Right ventricle myocardium superior (tissue), 1 donor: Measurements from ENCODE around the gene LINC00632. TPM values are rescaled to one million over a fixed set of nuclear protein-coding genes. Genes with fewer than 3 reads are reported as not detected.

Experiments
- ATAC-seq: fragments of 200-7000 bp; cut with Tn5 transposase; one replicate; pipeline ENCODE4 v1.9.1; 2020; ENCODE audit warnings: mild to moderate bottlenecking; ENCODE audit not compliant: poor library complexity
- DNase-seq: peaks from one replicate; pipeline ENCODE4 v3.0.0-alpha.2; 2020
- intact Hi-C: fragments of 100-400 bp; cut with DNase I; formaldehyde crosslinking; loops from one replicate; pipeline ENCODE4 v1.11.2; 2022
- total RNA-seq: library from RNA; stranded (reverse); fragmentation: NEBNext Ultra II Directional; extraction: Animal tissue kit (Norgen Biotek cat#: 25700); gene quantifications from one replicate; pipeline ENCODE4 v1.2.1, GENCODE V29; 2021
- donor health status: DM: no; HTN: yes; CAD: no; lungs with severe emphysema.

Gene LINC00632
- total RNA-seq, 1 donor from 2014 or later = 158 TPM

DNA sequence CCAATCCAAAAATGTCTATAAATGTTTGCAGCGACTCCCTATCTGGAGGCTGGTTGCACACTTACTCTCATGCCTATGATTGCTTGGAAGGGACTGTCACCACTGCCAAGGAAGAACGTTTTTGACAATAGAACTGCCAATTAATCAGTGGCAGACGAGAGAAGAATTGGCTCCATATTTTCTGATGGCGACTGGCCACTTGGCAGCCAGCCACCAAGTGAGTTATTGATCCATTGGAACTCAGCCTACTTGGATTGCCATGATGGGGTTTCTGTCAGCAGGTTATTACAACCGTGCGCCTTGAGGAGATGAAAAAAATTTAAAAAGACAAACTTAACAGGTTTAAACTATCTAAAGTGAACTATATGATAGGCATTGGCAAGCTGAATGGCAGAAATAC is 47.4 kb downstream of the LINC00632 start:
- DNase-seq (no peak), ATAC-seq (no peak)
- intact Hi-C loops = no loop called here

DNA sequence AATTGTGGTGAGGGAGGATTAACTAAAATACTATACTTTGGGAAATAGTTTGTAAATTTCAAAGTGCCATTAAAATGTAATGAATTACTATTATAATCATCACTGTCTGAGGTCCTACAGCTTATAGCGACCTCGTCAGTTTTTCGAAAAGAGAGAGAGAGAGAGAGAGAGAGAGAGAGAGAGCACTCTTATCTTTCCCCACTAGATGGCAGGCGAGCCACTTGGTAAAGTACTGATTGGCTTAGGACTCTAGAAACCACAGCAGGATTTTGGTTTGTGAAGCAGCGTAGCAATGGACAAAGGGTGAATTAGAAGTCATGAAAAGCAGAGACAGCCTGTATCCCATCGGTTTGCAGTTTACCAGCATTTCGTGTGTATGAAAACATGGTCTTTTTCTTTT is 52.5 kb downstream of the LINC00632 start:
- no peak for DNase-seq
- ATAC-seq = peak; percentile 86
- intact Hi-C loops = no loop called here

DNA sequence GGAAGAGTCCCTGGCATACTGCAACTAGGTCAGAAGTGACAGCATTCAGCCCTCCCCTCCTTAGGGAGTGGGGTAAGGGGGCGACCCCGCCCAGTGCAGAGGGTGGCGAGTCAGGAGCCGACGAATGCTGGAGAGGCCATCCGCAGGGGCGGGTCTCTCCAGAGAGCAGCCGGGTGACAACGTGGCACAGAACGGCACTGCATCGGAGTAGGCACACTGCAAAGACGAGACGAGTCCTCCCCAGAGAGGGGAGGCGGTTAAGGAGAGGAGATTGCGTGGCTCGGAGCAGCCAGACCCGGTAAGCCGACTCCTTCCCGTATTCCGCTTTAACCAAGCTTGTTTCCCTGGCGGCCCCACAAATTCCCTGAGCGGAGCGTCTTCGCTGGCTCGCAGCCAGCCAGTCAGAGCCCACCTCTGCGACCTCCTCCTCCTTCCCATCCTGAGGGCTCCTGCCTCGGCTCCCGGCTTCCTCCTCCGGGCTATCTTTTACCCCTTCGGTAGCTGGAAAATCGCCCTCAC is 54.9 kb downstream of the LINC00632 start:
- intact Hi-C loops = no loop called here
- DNase-seq = peak; percentile 55
- peak; percentile 39 for ATAC-seq

DNA sequence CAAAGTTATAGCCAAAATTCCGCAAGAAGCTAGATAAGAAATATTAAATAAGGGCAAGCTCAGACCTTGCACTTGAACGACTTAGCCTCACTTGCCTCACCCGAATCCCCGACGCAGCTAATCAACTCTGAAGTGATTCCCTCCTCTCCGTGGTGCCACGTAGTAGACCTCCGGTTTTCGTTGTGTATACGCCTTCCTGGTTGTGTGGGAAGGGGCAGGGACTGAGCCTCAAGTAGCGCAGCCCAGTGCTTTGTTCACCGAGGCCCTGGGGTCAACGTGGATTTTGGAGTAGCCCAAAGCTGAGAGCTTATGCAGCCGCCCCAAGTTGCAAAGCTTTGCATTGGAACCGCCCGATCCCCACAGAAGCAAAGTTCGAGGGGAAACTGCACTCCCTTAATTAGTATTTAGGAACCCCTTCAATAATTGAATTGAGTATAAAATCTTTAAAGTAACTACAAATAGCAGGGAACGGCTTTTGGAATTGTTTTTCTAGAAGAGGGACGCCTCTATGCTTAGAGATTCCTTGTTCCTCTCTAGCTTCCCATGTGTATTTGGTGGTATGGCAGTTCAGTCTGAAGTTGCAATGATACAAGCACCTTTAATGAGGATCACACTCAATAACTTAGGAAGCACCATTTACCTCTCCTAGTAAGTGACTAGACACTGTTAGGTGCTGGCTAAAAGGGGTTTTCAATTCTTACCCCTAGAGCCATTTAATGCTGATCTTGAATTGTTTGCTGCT is 55.7 kb downstream of the LINC00632 start:
- DNase-seq (no peak), ATAC-seq (peak; percentile 34)
- intact Hi-C loops = no loop called here

DNA sequence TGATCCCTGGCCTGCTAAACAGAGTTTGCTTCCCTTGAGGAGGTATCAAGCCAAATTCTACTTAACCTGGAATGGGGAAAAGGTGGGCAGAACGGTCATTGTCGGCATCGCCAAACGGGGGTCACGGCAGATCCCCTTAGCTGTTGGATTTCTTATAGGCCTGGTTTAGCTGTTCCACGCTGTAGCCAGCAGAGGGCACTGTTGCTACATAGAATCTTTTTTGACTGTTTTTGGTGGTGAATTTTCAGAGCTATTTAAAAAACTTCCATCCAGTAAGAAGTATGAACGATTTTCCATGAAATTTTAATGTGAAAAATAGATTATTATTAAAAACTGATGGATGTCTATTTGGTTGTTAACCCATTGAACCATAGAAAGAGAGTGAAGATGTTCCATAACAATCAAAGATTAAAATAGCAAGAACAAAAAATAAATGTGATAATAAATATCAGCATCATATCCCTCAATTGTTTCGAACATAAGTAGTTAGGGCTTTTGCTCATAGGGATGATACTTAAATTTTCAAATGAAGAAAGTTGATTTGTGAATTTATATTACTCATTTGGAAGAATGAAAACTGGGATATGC is 56.6 kb downstream of the LINC00632 start:
- ATAC-seq (no peak), DNase-seq (peak; percentile 45)
- intact Hi-C loops = no loop called here

DNA sequence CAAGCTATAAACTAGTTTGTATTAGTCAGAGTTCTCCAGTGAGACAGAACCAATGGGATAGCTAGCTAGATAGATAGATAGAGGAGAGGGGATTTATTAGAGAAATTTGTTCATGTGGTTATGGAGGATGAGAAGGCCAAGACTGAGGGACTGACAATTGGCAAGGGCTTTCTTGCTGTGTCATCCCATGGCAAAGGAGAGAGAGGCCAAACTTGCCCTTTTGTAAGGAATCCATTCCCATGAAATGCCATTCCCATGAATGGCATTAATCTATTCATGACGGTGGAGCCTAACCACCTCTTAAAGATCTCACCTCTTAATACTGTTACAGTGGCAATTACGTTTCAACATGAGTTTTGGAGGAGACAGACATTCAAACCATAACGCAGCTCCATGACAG is 58.1 kb downstream of the LINC00632 start:
- DNase-seq (no peak), ATAC-seq (no peak)
- intact Hi-C loops = no loop called here

DNA sequence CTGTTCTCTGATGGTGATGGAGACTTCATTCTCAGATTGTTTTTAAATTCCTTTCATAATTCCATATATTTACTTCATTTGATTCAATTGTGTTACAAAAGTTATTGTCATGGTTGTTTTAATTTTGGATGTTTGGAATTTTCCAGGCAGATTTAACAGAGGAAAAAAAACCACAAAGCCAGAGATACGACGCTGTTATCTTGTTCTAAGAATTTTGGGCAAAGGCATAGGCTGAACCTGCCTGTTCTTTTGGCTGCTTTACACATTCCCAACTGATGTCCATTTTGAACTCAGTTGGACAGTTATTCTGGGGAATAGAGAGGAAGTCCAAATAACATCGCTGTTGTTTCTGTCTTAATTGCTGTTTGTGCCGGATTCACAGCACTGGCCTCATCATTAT is 65.7 kb downstream of the LINC00632 start:
- ATAC-seq (no peak), DNase-seq (no peak)
- intact Hi-C loops = no loop called here

DNA sequence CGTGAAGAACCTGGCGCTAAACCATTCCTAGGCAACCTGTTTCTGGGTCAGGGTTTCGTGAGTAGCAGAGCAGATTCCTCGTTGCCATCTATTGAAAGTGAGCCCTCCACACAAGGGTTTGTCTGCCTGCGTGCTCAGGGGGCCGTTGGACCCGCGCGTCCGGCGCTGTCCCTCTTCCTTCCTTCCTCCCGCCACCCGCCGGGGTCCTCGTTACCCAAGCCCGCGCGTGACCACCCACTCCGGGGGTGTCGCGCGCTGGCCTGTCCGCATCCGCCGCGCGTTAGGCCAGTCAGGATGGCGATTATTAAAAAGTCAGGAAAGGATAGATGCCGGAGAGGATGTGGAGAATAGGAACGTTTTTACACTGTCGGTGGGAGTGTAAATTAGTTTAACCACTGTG is 66.8 kb downstream of the LINC00632 start:
- DNase-seq = no peak
- no peak for ATAC-seq
- intact Hi-C loops = no loop called here

DNA sequence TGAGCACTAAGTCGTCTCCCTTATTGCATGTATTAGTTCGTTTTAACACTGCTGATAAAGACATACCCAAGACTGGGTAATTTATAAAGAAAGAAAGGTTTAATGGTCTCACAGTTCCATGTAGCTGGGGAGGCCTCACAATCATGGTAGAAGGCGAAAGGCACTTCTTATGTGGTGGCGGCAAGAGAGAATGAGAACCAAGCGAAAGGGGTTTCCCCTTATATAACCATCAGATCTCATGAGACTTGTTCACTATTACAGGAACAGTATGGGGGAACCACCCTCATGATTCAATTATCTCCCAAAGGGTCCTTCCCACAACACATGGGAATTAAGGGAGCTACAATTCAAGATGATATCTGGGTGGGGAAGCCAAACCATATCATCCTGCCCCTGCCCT is 85.1 kb downstream of the LINC00632 start:
- no peak for ATAC-seq
- DNase-seq = no peak
- intact Hi-C loops = no loop called here

DNA sequence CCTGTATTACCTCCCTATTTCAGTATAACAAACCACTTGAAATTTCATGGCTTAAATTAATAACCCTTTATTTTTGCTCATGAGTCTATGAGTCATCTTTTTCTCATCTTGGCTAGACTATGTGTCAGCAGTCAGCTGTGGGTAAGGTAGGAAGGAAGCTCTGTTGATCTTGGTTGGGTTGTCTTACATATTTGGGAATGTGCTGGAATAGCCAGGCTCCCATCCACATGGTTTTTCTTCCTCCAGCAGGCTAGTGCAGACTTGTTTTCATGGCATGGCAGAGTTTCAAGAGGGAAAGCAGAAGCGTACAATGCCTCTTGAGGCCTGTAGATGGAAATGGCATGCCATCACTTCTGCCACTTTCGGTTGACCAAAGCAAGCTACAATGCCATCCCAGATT is 89.7 kb downstream of the LINC00632 start:
- intact Hi-C loops = no loop called here
- ATAC-seq (no peak), DNase-seq (no peak)

DNA sequence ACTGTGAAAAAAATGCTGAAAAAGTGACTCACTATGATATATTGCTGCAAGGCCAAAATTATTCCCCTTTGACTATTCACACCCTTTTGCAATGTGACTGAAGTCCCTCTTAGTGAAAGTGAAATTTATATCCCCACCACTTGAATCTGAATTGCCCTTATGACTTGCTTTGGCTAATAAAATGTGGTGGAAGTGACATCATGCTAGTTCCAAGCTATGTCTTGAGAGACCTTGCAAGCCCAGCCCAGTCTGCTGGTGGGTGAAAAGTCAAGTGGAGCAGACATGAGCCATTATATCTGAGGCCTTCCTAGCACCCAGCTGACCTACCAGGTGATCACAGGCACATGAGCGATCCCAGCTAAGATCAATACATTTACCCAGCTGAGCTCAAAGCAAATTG is 94.7 kb downstream of the LINC00632 start:
- no peak for DNase-seq
- intact Hi-C loops = no loop called here

DNA sequence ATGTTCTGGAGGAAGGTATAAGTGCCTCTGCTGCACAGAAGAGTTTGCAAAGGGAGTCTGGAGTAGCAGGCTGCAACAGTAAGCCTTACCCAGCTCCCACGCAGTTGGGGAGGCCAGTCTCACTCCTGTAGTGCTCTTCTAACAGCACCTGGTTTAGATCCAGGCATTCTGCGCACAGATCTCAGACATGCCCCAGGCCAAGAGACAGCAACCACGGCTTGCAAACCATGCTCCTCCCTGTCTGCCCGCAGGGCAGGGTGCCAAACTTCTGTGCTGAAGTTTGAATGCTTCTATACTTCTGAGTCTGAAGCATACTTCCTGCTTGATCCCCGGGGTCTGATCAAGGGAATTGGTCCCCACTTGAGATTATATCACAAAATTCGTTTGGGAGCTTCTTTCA is 106.3 kb downstream of the LINC00632 start:
- DNase-seq = no peak
- no peak for ATAC-seq
- intact Hi-C loops = no loop called here

More for the DNA sequence above, 94.7 kb downstream of the LINC00632 start:
- no peak for ATAC-seq

DNA sequence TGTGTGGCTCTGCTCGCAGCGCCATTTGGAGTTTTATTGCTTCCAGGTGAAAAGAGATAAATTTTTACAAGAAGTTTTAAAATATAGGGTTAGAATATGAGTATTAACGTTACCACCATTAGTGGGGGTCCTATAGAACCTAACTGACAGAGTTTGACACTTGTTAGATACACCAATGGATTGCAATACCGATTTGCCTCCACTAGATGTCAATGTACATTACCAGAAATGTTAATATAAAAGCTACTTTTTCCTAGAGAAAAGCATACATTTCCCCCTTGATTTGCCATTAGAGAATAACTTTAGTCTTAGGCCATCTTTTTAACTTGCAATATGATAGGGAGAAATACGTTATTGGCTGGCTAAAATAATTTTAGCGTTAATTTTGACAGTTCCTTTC is 108.4 kb downstream of the LINC00632 start:
- intact Hi-C loops = no loop called here

DNA sequence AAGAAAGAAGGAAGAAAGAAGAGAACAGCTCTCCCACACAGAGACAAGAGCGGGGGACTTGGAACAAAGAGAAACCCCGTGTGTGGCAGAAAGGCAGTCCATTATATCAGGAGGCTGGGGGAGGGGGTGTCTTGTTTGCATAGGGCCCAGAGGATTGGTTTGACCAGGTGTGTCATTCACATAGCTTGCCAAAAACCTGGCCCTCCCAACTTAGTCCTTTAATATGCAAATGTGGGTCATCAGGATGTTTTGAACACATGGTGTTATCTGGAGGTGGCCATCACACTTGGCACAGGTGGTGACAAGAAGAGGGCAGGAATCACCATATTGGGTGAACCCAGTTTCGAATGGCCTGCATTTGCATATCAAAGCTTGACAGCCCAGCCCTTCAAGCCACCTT is 111.7 kb downstream of the LINC00632 start:
- no peak for ATAC-seq
- DNase-seq = no peak
- intact Hi-C loops = no loop called here

More for the DNA sequence above, 108.4 kb downstream of the LINC00632 start:
- ATAC-seq (no peak), DNase-seq (no peak)

DNA sequence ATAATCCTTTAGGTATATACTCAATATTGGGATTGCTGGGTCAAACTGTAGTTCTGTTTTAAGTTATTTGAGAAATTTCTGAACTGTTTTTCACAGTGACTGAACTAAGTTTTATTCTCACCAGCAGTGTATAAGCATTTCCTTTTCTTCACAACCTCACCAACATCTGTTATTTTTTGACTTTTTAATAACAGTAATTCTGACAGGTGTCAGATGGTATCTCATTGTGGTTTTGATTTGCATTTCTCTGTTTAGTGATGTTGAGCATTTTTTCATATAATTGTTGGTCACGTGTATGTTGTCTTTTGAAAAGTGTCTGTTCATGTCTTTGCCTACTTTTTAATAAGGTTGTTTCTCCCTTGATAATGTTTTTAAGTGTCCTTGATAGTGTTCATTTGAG is 112.6 kb downstream of the LINC00632 start:
- intact Hi-C loops = no loop called here
- no peak for ATAC-seq
- DNase-seq = no peak

DNA sequence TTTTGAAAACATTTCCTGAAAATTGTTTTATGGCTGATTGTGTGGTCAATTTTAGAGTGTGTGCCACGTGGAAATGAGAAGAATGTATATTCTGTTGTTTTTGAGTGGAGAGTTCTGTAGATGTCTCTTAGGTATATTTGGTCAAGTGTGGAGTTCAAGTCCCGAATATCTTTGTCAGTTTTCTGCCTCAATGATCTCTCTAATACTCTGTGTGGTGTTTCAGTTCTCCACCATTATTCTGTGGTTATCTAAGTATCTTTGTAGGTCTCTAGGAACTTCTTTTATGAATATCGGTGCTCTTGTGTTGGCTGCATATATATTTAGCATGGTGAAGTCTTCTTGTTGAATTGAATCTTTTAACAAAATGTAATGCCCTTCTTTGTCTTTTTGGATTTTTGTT is 113.3 kb downstream of the LINC00632 start:
- DNase-seq (no peak), ATAC-seq (no peak)
- intact Hi-C loops = no loop called here

DNA sequence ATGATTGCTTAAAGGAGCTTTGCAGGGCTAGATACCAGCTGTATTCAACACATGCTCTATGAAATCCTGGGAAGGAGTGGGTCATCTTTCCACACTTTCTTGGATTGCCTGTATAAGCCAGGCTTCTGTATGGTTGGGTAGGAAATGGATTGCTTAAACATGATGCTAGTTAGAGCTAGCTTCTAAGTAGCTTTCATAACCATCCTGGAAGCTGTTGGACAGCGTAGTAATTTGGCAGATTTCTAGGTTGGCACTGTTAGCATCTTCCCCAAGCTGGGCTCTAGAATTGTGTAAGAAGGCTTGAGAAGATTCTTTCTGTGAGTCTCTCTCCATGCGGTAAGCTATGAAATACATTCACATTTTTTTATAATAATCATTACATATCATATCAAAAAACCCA is 127.3 kb downstream of the LINC00632 start:
- intact Hi-C loops = no loop called here
- DNase-seq (no peak), ATAC-seq (no peak)
